Epithelial cell of esophagus (primary cell): Measurements from ENCODE around the gene ZNF641.

Source experiments
- DNase-seq: peaks from one replicate; pipeline ENCODE4 v3.0.0; 2010; ENCODE audit warnings: low read depth
- H3K4me3 ChIP-seq: 2 replicates; pipeline ENCODE4 v1.5.1; 2011; ENCODE audit warnings: mild to moderate bottlenecking, low read length, control low read depth
- CTCF ChIP-seq: IDR thresholded peaks from 2 replicates; pipeline ENCODE4 v1.5.1; 2011; ENCODE audit warnings: low read depth, mild to moderate bottlenecking, low read length, control low read depth, inconsistent platforms; ENCODE audit not compliant: insufficient read depth; ENCODE audit errors: missing control alignments

Gene ZNF641

GRCh38 chr12:48311313-48311712 lies 39.4 kb downstream of the ZNF641 start:
- DNase-seq = no peak
- no peak overlapping the region for H3K4me3 ChIP-seq
- no peak for TF ChIP-seq CTCF

- DNase-seq = no peak
These were observed 43.5 kb downstream of the ZNF641 start for GRCh38 chr12:48307269-48307668.

GRCh38 chr12:48305190-48305589 lies 45.5 kb downstream of the ZNF641 start:
- TF ChIP-seq CTCF = no peak
- H3K4me3 ChIP-seq = no peak overlapping the region
- DNase-seq = no peak

More at GRCh38 chr12:48307269-48307668, 43.5 kb downstream of the ZNF641 start:
- TF ChIP-seq CTCF = no peak
- H3K4me3 ChIP-seq = no peak overlapping the region

GRCh38 chr12:48302161-48302911 lies 48.4 kb downstream of the ZNF641 start:
- no peak for TF ChIP-seq CTCF
- H3K4me3 ChIP-seq = no peak overlapping the region
- DNase-seq = no peak

- DNase-seq = no peak
- no peak overlapping the region for H3K4me3 ChIP-seq
- TF ChIP-seq CTCF = no peak
These were observed 49.9 kb downstream of the ZNF641 start for GRCh38 chr12:48300774-48301173.

GRCh38 chr12:48296586-48297282 lies 54.0 kb downstream of the ZNF641 start:
- TF ChIP-seq CTCF = no peak
- DNase-seq = peak; percentile 92
- H3K4me3 ChIP-seq = peak overlapping the region; percentile 53
